Activated T-cell treated with anti-CD3 and anti-CD28 coated beads, Interleukin-2, amount 50 U/mL, for 24 hours (primary cell): ENCODE results near the gene COL4A1.

Experiments
- DNase-seq: peaks from one replicate; pipeline ENCODE4 v3.0.0-alpha.2; 2020
- H3K27ac Mint-ChIP-seq: 2 replicates; pipeline ENCODE4 v1.8.0; 2020; ENCODE audit warnings: mild to moderate bottlenecking, mixed read lengths
- H3K27me3 Mint-ChIP-seq: 2 replicates; pipeline ENCODE4 v1.8.0; 2020; ENCODE audit warnings: mixed read lengths
- H3K36me3 Mint-ChIP-seq: 2 replicates; pipeline ENCODE4 v1.8.0; 2020; ENCODE audit warnings: low read depth, mixed read lengths
- H3K4me1 Mint-ChIP-seq: 2 replicates; pipeline ENCODE4 v1.8.0; 2020; ENCODE audit warnings: low read depth, mixed read lengths
- H3K4me3 Mint-ChIP-seq: 2 replicates; pipeline ENCODE4 v1.8.0; 2020; ENCODE audit warnings: mild to moderate bottlenecking, moderate library complexity, mixed read lengths
- H3K9me3 Mint-ChIP-seq: 2 replicates; pipeline ENCODE4 v1.8.0; 2020; ENCODE audit warnings: mixed read lengths

COL4A1 gene

DNA sequence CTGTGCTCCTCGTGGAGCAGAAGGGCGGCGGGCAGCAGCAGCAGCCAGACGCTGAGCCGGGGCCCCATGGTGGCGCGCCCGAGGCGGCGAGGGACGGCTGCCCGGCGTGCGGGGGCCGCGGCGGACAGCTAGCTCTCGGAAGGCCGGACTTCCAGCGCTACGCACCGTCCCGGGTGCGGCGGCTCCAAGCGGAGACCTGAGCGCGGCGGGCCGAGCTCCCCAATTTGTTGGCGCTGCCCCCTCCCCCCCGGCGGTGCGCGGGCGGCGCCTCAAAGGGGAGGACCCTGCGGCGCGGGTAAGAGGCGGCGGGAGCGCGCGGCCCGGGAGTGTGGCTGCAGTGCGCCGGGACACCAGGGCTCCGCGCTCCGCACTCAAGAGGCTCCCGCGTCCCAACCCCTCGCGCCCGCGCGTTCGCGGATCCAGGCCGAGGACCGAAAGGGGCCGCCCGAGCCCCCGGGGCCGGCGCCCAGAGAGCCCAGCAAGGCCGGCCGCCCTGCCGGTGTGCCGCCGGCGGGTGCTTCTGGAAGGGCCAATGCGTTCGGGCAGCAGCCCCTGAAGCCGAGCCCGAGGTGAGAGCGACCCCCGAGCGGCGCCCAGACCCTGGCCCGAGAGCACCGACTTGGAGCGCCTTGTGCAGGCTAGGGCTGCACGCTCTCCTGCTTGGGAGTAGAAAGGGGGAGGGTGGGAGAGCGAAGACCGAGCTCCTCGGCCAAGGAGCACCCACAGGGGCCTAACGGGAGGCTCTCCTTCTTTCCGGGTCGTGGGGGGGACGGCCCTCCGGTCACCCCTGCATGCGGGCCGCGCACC is at the start of gene COL4A1, which contains the start of gene COL4A2:
TSS of gene COL4A1 (minus strand) at position 198 of the 807 bp plus-strand sequence. CDS start at position 68, 130 bp downstream.
TSS of gene COL4A2 (plus strand) at position 325 of the 807 bp plus-strand sequence. CDS start 620 bp downstream, outside the sequence.
- H3K27me3 Mint-ChIP-seq = peaks cover 81% of the 10 kb centered on the region
- peak within 1 kb of the TSS; percentile 6 for H3K4me3 Mint-ChIP-seq
- no peak within 1 kb of the TSS for H3K27ac Mint-ChIP-seq
- H3K4me1 Mint-ChIP-seq = peaks cover 14% of the 10 kb centered on the region
- no peak for DNase-seq
- no peaks in the 10 kb centered on the region for H3K36me3 Mint-ChIP-seq
- no peaks in the 10 kb centered on the region for H3K9me3 Mint-ChIP-seq

DNA sequence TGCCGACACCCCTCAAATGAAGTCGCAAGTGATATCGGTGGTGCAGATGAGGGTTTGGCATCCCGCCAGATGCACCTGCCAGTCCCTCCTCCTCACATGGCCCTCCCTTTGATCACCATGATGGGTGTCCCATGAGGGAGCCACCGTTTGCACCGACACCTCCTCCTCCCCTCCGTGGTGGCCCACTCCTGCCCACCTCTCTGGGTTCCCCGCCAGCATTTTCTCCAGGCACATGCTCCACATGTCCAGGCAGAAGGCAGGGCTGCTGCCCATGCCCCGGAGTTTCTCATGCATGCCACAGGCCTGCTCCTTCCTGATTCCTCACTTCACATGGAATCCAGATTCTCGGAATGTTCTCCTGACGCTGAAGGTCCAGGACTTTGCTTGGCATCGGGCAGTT is 49.4 kb upstream of the COL4A1 start:
- Mint-ChIP-seq H3K36me3 (no peaks in the 10 kb centered on the region), H3K9me3 (no peaks in the 10 kb centered on the region), H3K27me3 (peaks cover 14% of the 10 kb centered on the region), H3K27ac (no peak overlapping the region), H3K4me3 (no peak overlapping the region), H3K4me1 (no peaks in the 10 kb centered on the region)
- DNase-seq = no peak

DNA sequence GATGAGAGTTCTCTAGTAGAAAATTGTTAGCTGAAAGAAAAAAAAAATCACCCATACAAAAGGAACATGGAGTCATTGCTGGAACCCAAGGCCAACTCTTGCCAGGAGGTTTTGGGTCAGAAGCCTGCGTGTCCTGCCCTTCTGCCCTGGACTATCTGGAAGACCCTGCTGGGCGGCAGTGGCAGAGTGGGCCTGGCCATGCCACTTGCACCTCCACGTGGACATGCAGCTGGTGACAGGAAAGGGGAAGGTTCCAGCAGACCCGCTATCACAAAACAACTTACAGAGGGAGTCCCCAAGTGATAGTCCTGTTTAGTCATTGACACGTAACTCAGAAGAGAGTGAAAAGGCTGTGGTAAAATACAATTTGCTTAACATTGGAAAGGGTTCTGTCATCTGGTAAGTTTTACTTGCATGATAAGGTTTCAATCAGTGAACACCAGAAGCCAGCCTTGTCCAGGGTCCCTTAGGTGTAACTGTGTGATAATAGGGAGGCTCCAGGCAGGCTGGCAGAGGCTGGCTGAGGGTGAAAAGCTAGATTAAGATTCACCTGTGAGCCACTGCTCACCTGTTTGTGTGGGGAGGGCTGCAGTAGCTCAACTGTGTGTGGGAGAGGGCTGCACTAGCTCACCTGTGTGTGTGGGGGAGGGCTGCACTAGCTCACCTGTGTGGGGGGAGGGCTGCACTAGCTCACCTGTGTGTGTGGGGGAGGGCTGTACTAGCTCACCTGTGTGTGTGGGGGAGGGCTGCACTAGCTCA is 47.9 kb upstream of the COL4A1 start:
- Mint-ChIP-seq H3K27me3 (peaks cover 13% of the 10 kb centered on the region), H3K27ac (no peak overlapping the region), H3K4me1 (no peaks in the 10 kb centered on the region), H3K4me3 (no peak overlapping the region), H3K36me3 (no peaks in the 10 kb centered on the region), H3K9me3 (no peaks in the 10 kb centered on the region)
- DNase-seq = no peak

DNA sequence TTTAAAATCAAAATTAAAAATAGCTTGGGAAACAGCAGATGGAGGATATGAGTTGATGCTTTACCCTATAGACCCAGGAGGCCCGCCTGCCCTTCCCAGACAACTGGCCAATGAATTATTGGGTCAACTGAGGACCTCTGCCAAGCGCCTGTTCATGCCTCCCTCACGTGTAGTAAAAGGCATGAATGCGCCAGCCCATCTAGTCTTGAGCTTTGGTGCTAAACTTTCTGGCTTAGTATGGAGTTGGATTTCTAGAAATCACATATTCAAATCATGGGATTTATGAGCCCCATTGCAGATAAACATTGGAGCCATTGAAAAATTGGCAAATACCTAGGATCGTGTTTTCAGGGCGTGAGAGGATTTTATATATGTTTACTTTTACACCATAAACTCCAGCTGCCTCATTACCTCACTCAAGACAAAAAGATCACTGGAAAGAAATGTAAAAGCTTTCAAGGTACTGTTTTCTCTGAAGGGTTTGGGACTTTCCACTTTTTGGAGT is 47.2 kb upstream of the COL4A1 start:
- DNase-seq = no peak
- H3K4me1 Mint-ChIP-seq = no peaks in the 10 kb centered on the region
- H3K9me3 Mint-ChIP-seq = no peaks in the 10 kb centered on the region
- H3K36me3 Mint-ChIP-seq = no peaks in the 10 kb centered on the region
- H3K27me3 Mint-ChIP-seq = peaks cover 16% of the 10 kb centered on the region
- H3K4me3 Mint-ChIP-seq = no peak overlapping the region
- H3K27ac Mint-ChIP-seq = no peak overlapping the region

DNA sequence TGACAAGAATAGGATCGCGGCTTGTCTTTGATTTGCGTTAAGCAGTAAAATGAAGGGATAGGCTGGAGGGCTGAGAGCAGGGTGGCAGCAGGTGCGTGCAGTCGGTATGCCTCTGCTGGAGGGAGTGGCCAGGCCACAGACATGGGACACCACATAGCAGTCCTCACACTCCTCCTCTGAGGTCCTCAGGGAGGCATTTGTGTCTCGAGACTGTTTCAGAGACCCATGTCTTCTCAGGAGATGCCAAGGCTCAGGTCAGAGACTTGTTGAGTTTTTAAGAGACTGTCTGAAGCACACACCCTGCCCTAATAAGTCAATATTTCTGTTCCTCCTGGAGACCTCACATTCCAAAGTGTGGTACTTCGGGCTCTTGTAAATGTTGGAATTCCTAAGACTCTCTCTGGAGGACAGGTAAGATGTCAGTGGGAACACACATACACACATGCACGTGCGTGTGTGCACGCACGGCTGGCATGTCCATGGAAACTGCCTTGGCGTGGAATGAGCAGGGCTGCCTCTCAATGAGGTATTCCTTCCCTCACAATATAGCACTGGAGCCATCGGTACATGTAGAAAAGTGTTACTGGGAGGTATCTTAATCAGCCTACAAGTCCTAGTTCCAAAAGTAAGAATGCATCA is 46.5 kb upstream of the COL4A1 start:
- H3K36me3 Mint-ChIP-seq = no peaks in the 10 kb centered on the region
- peaks cover 19% of the 10 kb centered on the region for H3K27me3 Mint-ChIP-seq
- H3K4me1 Mint-ChIP-seq = no peaks in the 10 kb centered on the region
- no peak overlapping the region for H3K4me3 Mint-ChIP-seq
- H3K27ac Mint-ChIP-seq = no peak overlapping the region
- DNase-seq = no peak
- H3K9me3 Mint-ChIP-seq = no peaks in the 10 kb centered on the region

DNA sequence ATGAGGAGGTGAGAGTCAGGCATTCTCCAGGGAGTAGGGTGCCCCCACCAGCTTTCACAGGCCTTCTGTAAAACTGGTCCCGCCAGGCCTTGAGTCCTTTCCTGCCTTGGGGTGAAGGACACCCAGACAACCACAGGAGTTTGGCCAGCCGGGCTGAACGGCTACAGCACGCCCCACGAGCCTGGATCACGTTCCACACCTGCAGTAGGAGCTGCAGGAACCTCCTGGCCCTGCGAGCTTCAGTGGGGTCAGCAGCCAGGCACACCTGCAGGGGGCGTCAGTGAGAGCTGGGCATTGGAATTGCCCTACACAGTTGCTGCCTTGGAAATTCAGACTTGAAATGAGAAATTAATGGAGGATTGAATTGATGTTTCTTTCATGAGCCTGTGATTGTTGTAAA is 45.8 kb upstream of the COL4A1 start:
- Mint-ChIP-seq H3K9me3 (no peaks in the 10 kb centered on the region), H3K4me3 (no peak overlapping the region), H3K4me1 (no peaks in the 10 kb centered on the region), H3K27me3 (peaks cover 19% of the 10 kb centered on the region), H3K36me3 (no peaks in the 10 kb centered on the region), H3K27ac (no peak overlapping the region)
- DNase-seq = no peak

DNA sequence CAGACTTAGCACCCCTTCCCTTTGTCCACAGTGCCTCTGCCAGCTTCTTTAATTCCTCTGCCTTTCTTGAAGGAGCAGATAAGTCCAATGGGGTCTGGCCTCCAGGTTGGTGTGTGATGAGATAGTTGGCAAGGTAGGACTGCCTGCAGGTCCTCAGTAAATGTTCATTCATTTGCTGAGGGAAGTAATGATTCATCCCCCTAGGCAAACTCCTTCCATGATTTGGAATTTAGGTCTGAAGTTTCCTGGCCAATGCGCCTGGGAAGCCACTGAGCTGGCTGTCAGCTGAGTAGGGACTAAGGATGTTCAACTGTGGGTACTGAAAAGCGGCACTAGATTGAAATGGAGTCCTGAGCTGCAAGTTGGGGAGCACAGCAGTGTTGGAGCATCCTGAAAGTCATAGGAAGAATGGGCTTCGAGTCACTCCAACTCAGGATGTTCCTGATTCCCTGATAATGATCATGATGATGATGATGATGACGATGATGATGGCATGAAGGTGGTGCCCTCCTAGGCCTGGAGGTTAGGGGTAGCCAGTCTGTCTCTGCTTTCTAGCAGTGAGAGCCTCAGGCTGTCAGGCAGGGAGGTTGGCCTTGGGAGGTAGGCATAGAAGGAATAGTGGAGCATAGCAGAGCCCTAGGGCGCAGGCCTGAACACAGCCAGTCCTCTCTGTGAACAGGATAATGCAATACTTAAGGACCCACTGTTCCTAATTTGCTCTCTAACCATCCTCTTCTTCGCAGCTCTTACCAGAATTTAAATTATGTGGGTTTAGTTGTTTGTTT is 44.9 kb upstream of the COL4A1 start:
- H3K4me3 Mint-ChIP-seq = no peak overlapping the region
- H3K36me3 Mint-ChIP-seq = no peaks in the 10 kb centered on the region
- peaks cover 19% of the 10 kb centered on the region for H3K27me3 Mint-ChIP-seq
- H3K27ac Mint-ChIP-seq = no peak overlapping the region
- DNase-seq = no peak
- H3K4me1 Mint-ChIP-seq = no peaks in the 10 kb centered on the region
- H3K9me3 Mint-ChIP-seq = no peaks in the 10 kb centered on the region

DNA sequence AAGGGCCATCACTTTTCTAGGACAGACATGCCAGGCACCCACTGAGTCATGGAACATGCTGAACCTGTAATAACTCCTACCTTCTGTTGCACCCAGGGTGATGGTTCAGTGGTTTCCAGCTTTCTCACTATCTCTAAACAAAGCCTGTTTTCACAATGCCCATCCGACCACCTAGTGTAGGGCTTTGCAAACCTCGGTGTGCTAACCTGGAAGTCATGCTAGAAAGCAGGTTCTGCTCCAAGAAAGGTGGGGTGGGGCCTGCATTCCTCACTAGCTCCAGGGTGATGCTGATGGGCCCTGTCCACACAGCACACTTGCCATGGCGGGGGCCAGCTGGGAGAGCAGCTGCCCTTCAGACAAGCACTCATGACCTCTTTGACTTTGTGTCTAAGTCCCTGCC is 43.6 kb upstream of the COL4A1 start:
- H3K27me3 Mint-ChIP-seq = peaks cover 19% of the 10 kb centered on the region

DNA sequence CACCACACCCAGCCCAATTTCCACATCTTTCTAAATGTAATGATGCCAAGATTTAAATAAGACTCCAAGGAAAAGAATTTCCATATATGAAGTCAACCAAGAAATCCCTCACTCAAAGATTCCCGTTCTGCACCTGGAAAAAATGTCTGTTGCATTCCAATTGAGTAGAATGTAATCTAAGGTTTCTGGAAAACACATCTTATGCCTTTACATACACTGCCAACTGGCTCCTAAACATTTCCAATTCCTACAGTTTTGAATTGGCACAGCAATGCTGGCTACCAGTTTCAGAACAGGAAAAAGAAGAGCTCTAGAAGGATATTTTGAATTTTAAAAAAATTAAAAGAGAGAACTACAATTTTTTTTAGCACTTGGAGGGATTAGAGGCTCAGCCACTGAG is 43.1 kb upstream of the COL4A1 start:
- no peaks in the 10 kb centered on the region for H3K4me1 Mint-ChIP-seq
- H3K27me3 Mint-ChIP-seq = peaks cover 19% of the 10 kb centered on the region
- no peaks in the 10 kb centered on the region for H3K36me3 Mint-ChIP-seq
- no peak overlapping the region for H3K27ac Mint-ChIP-seq
- DNase-seq = no peak
- no peaks in the 10 kb centered on the region for H3K9me3 Mint-ChIP-seq
- no peak overlapping the region for H3K4me3 Mint-ChIP-seq

More for the DNA sequence above, 43.6 kb upstream of the COL4A1 start:
- Mint-ChIP-seq H3K4me1 (no peaks in the 10 kb centered on the region), H3K4me3 (no peak overlapping the region), H3K27ac (no peak overlapping the region), H3K36me3 (no peaks in the 10 kb centered on the region), H3K9me3 (no peaks in the 10 kb centered on the region)
- no peak for DNase-seq

DNA sequence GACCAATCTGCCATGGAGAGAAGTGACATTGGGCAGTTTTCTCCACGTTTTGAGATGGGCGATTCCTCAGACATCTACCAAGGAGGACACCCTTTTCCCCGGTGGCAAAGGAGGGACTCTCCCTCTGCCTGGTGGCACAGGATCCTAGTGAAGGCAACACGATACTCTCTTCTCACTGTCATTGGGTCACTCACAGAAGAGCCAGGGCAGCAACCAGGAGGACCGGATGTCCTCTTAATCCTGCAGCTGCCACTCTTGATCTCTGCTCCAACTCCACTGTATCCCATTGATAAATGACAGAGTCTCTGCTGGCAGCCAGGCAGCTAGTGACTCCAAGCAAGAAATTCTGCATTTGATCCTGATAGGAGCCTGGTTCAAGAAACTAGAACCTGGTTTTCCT is 42.3 kb upstream of the COL4A1 start:
- H3K27ac Mint-ChIP-seq = no peak overlapping the region
- H3K27me3 Mint-ChIP-seq = peaks cover 19% of the 10 kb centered on the region
- no peaks in the 10 kb centered on the region for H3K4me1 Mint-ChIP-seq
- H3K36me3 Mint-ChIP-seq = no peaks in the 10 kb centered on the region
- no peak overlapping the region for H3K4me3 Mint-ChIP-seq
- no peak for DNase-seq
- H3K9me3 Mint-ChIP-seq = no peaks in the 10 kb centered on the region

DNA sequence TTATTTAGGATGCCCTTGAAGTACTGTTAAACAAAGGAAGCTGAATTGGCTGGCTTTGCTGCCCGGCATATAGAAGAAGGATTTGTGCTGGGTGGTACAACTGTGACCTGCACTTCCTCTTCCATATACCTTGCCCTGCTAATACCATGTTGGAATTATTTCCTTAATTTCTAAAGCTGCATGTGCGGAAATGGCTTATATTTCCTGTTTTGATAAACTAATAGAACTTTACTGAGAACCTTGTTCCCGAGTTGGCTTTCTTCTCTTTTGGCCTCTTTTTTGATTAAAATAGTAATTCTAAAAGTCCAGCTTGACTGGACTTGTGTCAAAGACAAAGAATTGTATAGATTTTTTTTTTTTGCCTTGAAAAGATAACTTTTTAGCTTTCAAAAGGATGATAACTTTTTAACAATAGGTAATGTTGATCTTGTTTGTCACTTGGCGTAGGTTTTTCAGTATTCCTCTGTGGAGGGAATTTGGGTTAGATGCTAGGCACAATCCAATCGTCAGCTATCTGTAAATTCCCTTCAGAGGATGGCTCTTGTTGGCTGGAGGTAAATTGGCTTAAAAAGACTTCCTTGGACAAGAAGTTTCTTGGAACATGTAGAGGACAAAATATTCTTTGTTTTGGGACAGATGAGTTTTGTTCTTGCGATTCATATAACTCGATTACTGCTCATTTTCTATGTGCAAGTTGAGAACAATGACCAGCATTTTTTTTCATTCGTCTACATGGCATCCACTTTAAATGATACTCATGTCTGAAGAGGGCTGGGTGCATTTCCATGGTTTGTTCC is 41.5 kb upstream of the COL4A1 start:
- no peaks in the 10 kb centered on the region for H3K36me3 Mint-ChIP-seq
- H3K4me1 Mint-ChIP-seq = no peaks in the 10 kb centered on the region
- H3K9me3 Mint-ChIP-seq = no peaks in the 10 kb centered on the region
- no peak for DNase-seq
- H3K4me3 Mint-ChIP-seq = no peak overlapping the region
- H3K27me3 Mint-ChIP-seq = peaks cover 17% of the 10 kb centered on the region
- H3K27ac Mint-ChIP-seq = no peak overlapping the region

DNA sequence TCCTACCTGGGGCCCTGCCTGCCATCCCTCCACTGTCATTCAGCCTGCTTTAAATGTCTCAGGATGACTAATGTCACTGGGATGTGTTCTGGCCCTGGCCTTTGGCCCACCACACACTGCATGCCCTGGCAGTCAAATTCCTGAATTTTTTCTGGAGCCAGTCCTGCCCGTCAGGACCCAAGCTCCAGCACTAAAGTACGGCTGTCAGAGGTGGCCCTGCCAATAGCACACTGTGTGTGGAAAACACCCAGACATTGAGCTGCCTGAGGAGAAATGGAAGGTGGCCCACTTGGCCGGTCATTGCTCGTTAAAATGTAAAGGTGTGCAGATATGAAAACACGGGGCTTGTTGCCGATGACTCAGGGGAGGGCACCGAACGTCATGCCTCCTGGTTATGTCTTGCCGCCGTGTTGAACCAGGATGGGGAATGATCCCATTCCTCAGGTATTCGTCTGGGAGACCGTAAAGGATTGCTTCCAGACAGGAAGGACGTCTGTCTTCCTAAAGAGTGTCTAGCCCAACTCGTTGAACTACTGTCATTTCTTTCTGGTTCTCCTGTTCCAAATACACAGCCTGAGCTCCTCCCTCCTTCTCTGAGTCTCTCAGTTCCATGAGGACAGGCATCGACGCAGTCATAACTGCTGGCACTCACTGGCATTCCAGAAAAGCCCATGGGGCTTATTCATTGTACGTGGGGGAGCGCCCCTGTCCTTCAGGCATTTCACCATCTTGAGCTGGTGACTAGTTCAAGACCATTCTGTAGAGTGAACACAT is 40.8 kb upstream of the COL4A1 start:
- DNase-seq = no peak
- H3K4me3 Mint-ChIP-seq = no peak overlapping the region
- H3K27ac Mint-ChIP-seq = no peak overlapping the region
- no peaks in the 10 kb centered on the region for H3K36me3 Mint-ChIP-seq
- H3K4me1 Mint-ChIP-seq = no peaks in the 10 kb centered on the region
- H3K9me3 Mint-ChIP-seq = no peaks in the 10 kb centered on the region
- peaks cover 18% of the 10 kb centered on the region for H3K27me3 Mint-ChIP-seq

DNA sequence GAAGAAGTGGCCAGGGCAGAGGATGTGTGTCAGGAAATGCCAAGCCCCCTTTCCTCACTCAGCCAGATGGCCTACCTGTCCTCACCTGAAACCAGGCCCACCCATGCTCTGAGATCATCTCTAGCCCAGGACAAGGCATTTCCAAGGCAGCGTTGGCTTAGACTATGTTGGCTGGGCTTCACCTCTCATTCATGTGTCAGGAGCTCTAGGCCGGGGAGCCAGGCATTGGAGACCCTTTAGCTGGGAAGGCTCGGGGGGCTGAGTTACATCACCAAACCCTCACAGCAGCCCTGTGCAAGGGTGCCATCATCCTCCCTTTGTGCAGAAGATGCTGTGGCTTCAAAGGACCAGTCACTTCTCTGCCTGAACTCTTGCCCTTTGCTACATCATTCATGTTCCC is 40.1 kb upstream of the COL4A1 start:
- Mint-ChIP-seq H3K9me3 (no peaks in the 10 kb centered on the region), H3K27me3 (peaks cover 24% of the 10 kb centered on the region), H3K4me1 (no peaks in the 10 kb centered on the region), H3K36me3 (no peaks in the 10 kb centered on the region), H3K4me3 (no peak overlapping the region), H3K27ac (no peak overlapping the region)
- DNase-seq = no peak
